Dermis blood vessel endothelial cell (primary cell): Measurements from ENCODE around the gene TMOD3. TPM values are rescaled to one million over a fixed set of nuclear protein-coding genes. Genes with fewer than 3 reads are reported as not detected.

Experiments used
- DNase-seq: peaks from one replicate; pipeline ENCODE4 v3.0.0; 2010
- total RNA-seq: library from RNA; depleted of rRNA; stranded (reverse); fragments of >200 nt; gene quantifications from 2 replicates; pipeline ENCODE4 v1.2.3, GENCODE V29; 2014

Gene TMOD3
- total RNA-seq, 1 donor from 2014 or later = 86.6 TPM

GRCh38 chr15:51828621-51829375, 655 bp upstream of the TMOD3 start:
- DNase-seq = no peak

- peak; percentile 65 for DNase-seq
Measured at GRCh38 chr15:51830276-51830806, 888 bp downstream of the TMOD3 start.

- no peak for DNase-seq
Measured at GRCh38 chr15:51833772-51834171, 4.3 kb downstream of the TMOD3 start.

- DNase-seq = peak; percentile 65
Measured at GRCh38 chr15:51837792-51838251, 8.4 kb downstream of the TMOD3 start.

- DNase-seq = no peak
Measured at GRCh38 chr15:51838270-51838669, 8.8 kb downstream of the TMOD3 start.

GRCh38 chr15:51840692-51841091, 11.2 kb downstream of the TMOD3 start:
- DNase-seq = no peak

- peak; percentile 67 for DNase-seq
Measured at GRCh38 chr15:51841406-51842040, 12.1 kb downstream of the TMOD3 start.

GRCh38 chr15:51842265-51842664, 12.8 kb downstream of the TMOD3 start:
- DNase-seq = no peak

- peak; percentile 48 for DNase-seq
Measured at GRCh38 chr15:51842852-51843737, 13.6 kb downstream of the TMOD3 start.

GRCh38 chr15:51844747-51845426, 15.4 kb downstream of the TMOD3 start:
- peak; percentile 52 for DNase-seq

- DNase-seq = no peak
Measured at GRCh38 chr15:51846066-51846462, 16.6 kb downstream of the TMOD3 start.

GRCh38 chr15:51846463-51847230, 17.2 kb downstream of the TMOD3 start:
- peak; percentile 92 for DNase-seq

GRCh38 chr15:51848811-51849210, 19.4 kb downstream of the TMOD3 start:
- peak; percentile 36 for DNase-seq

GRCh38 chr15:51849860-51850259, 20.4 kb downstream of the TMOD3 start:
- DNase-seq = no peak

GRCh38 chr15:51853998-51854397, 24.5 kb downstream of the TMOD3 start:
- DNase-seq = no peak

- DNase-seq = no peak
Measured at GRCh38 chr15:51855612-51856011, 26.2 kb downstream of the TMOD3 start.

GRCh38 chr15:51856714-51857380, 27.4 kb downstream of the TMOD3 start:
- DNase-seq = no peak

GRCh38 chr15:51861557-51862359, 32.3 kb downstream of the TMOD3 start:
- peak; percentile 89 for DNase-seq

- no peak for DNase-seq
Measured at GRCh38 chr15:51863131-51863530, 33.7 kb downstream of the TMOD3 start.
